Endodermal cell (in vitro differentiated cells): ENCODE measurements around the gene ZNF213. TPM values are rescaled to one million over a fixed set of nuclear protein-coding genes. Genes with fewer than 3 reads are reported as not detected.

Experiments
- DNase-seq: peaks from one replicate; pipeline ENCODE4 v3.0.0-alpha.2; 2017
- H3K27ac ChIP-seq: 2 replicates; pipeline ENCODE4 v1.5.1; 2013; ENCODE audit warnings: mild to moderate bottlenecking, low read depth, low read length, moderate library complexity
- H3K27me3 ChIP-seq: 2 replicates; pipeline ENCODE4 v1.6.1; 2013; ENCODE audit warnings: mild to moderate bottlenecking, low read length, moderate library complexity; ENCODE audit not compliant: insufficient read depth, control insufficient read depth, poor library complexity, severe bottlenecking
- H3K36me3 ChIP-seq: 2 replicates; pipeline ENCODE4 v1.7.0; 2013; ENCODE audit warnings: mild to moderate bottlenecking, low read length, moderate library complexity; ENCODE audit not compliant: control insufficient read depth, insufficient read depth
- H3K4me1 ChIP-seq: one replicate; pipeline ENCODE4 v1.7.0; 2013; ENCODE audit warnings: low read length; ENCODE audit not compliant: control insufficient read depth, insufficient read depth
- H3K4me3 ChIP-seq: 2 replicates; pipeline ENCODE4 v1.5.1; 2013; ENCODE audit warnings: mild to moderate bottlenecking, low read length, moderate library complexity
- H3K9ac ChIP-seq: 2 replicates; pipeline ENCODE4 v1.6.1; 2013; ENCODE audit warnings: mild to moderate bottlenecking, low read length, moderate library complexity; ENCODE audit not compliant: poor library complexity, severe bottlenecking; ENCODE audit errors: extremely low read depth
- H3K9me3 ChIP-seq: 2 replicates; pipeline ENCODE4 v1.6.1; 2013; ENCODE audit warnings: mild to moderate bottlenecking, low read length, moderate library complexity; ENCODE audit not compliant: control insufficient read depth
- H3K27ac Mint-ChIP-seq: 2 replicates; pipeline ENCODE4 v1.8.0; 2020; ENCODE audit warnings: mixed read lengths
- H3K27me3 Mint-ChIP-seq: 2 replicates; pipeline ENCODE4 v1.8.0; 2021; ENCODE audit warnings: mild to moderate bottlenecking, mixed read lengths; ENCODE audit not compliant: insufficient read depth
- H3K36me3 Mint-ChIP-seq: 2 replicates; pipeline ENCODE4 v1.8.0; 2020; ENCODE audit warnings: low read depth, mixed read lengths
- H3K4me1 Mint-ChIP-seq: 2 replicates; pipeline ENCODE4 v1.8.0; 2020; ENCODE audit warnings: mixed read lengths
- H3K4me3 Mint-ChIP-seq: 2 replicates; pipeline ENCODE4 v1.8.0; 2020; ENCODE audit warnings: mild to moderate bottlenecking, moderate library complexity, mixed read lengths
- H3K9me3 Mint-ChIP-seq: 2 replicates; pipeline ENCODE4 v1.8.0; 2020; ENCODE audit warnings: mild to moderate bottlenecking, mixed read lengths
- WGBS, 2 experiments: methylation state at CpG; one replicate each; pipeline versions ENCODE4 v1.1.5 to v1.1.7; 2013; ENCODE audit warnings: missing lambda C conversion rate in 2 of 2, mixed read lengths in 1 of 2; ENCODE audit not compliant: insufficient coverage in 1 of 2, insufficient read length in 1 of 2; 5-methylcytosine and 5-hydroxymethylcytosine counted together
- total RNA-seq, 2 donors: library from RNA; stranded (reverse); fragmentation: NEBNext Ultra II Directional in 1 of 2; extraction: Animal tissue kit (Norgen Biotek cat#: 25700) in 1 of 2; gene quantifications; 2 replicates in 1 of 2; 3 replicates in 1 of 2; pipeline ENCODE4 v1.2.1, GENCODE V29; 2021
- TF ChIP-seq, protein P1 (sequence below): fragments of 200-600 bp; sonication (generic); conservative IDR thresholded peaks from 2 replicates; pipeline ENCODE4 v1.5.0; 2021; ENCODE audit warnings: antibody characterized with exemption, mild to moderate bottlenecking

Gene ZNF213
- total RNA-seq, 2 donors from 2014 or later, result 5.1 to 6.3 TPM

DNA sequence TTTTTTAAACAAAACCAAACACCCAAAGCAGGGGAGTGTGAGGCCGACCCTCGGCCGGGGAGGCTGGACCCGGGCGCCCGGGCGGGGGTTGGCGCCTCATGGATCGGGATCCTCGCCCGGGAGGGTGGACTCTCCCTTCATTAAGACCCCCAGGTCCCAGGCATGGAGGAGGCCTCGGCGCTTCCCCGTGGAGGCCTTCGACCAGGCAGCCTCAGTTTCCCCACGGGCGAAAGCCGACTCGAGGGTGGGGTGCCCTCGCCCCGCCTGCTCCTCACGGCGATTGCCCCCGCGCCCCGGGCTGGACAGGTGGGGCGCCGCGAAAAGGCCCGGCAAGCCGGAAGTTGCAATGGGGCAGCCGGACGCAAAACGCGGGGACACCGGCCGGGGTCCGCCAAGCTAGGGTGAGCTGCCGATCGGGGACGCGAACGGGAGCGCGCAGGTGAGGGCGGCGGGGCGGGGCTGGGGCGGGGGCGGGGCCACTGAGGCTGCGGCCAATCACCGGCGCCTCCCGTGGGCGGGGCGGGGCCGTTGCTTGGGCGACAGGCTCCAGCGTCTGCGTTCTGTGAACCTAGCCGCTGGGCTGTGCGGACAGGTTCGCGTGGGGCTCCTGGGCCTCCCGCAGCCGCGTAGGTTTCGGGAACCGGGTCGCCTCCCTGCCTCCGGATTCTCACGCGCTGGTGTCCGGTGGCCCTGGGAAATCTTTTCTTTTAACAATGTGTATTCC, 28.5 kb upstream of the ZNF213 start:
- no peaks in the 10 kb centered on the region for H3K9me3 ChIP-seq
- H3K9me3 Mint-ChIP-seq, result no peaks in the 10 kb centered on the region
- H3K36me3 Mint-ChIP-seq, result no peaks in the 10 kb centered on the region
- H3K9ac ChIP-seq, result peak overlapping the region; percentile 53
- TF ChIP-seq, protein P1, sequence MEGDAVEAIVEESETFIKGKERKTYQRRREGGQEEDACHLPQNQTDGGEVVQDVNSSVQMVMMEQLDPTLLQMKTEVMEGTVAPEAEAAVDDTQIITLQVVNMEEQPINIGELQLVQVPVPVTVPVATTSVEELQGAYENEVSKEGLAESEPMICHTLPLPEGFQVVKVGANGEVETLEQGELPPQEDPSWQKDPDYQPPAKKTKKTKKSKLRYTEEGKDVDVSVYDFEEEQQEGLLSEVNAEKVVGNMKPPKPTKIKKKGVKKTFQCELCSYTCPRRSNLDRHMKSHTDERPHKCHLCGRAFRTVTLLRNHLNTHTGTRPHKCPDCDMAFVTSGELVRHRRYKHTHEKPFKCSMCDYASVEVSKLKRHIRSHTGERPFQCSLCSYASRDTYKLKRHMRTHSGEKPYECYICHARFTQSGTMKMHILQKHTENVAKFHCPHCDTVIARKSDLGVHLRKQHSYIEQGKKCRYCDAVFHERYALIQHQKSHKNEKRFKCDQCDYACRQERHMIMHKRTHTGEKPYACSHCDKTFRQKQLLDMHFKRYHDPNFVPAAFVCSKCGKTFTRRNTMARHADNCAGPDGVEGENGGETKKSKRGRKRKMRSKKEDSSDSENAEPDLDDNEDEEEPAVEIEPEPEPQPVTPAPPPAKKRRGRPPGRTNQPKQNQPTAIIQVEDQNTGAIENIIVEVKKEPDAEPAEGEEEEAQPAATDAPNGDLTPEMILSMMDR, result no peak
- peak overlapping the region; percentile 93 for H3K27ac Mint-ChIP-seq
- no peaks in the 10 kb centered on the region for H3K36me3 ChIP-seq
- no peaks in the 10 kb centered on the region for H3K4me1 ChIP-seq
- H3K27me3 Mint-ChIP-seq, result peaks cover 4% of the 10 kb centered on the region
- H3K4me1 Mint-ChIP-seq, result peaks cover 11% of the 10 kb centered on the region
- 0 to 1% methylated on average over 14 to 74 of the region's 74 CpGs for WGBS, 2 experiments
- peak overlapping the region; percentile 61 for H3K4me3 Mint-ChIP-seq
- H3K4me3 ChIP-seq, result peak overlapping the region; percentile 82
- H3K27me3 ChIP-seq, result no peaks in the 10 kb centered on the region
- H3K27ac ChIP-seq, result no peak overlapping the region
- peak; percentile 98 for DNase-seq

DNA sequence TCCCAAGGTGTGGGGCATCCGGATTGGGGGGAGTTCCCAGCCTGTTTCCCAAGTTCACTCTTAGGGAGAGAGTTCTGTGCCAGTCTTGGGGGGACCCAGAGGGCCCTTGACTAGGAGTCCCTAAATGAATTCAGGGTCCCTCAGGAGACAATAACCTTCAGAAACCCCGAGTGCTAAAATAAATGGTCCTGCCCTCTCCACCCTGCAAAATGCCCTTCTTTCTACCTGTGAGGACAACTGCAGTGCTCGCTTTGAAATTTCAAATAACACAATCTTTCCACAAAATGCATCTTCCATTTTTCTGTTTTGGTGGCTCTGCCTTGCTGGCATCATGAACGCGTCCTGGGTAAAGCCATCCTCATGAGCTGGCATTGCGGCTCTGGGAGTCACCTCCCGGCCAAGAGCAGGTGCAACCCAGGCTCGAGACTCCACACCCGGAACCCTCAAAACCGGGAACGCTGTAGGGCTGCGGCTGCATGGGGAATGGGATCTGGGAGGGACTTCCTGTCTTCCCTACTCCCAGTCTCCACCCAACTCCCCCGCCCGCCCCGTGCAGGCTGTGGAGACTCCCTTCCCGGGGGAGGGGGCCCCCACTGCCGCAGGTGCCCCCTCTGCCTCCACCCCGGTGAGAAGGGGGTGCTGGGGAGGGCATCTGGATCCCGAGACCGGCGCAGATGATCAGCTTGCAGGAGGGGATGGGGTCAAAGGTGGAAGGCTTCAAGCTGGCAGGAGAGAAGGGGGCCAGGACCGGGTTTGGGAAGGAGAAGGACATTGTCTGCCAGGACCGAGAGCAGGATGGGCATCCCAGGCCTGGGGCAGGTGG, 22.6 kb upstream of the ZNF213 start, which contains the start of gene ZNF205:
TSS of gene ZNF205 (plus strand) at position 529 of the 823 bp plus-strand sequence. CDS start 845 bp downstream, outside the sequence.
- Mint-ChIP-seq H3K9me3 (no peaks in the 10 kb centered on the region), H3K27ac (peak within 1 kb of the TSS; percentile 84), H3K36me3 (peaks cover 18% of the 10 kb centered on the region), H3K27me3 (peaks cover 4% of the 10 kb centered on the region), H3K4me1 (peaks cover 18% of the 10 kb centered on the region), H3K4me3 (peak within 1 kb of the TSS; percentile 82)
- no peak within 1 kb of the TSS for H3K27ac ChIP-seq
- H3K36me3 ChIP-seq, result peaks cover 17% of the 10 kb centered on the region
- TF ChIP-seq, protein P1, result no peak
- no peaks in the 10 kb centered on the region for H3K27me3 ChIP-seq
- peaks cover 8% of the 10 kb centered on the region for H3K4me1 ChIP-seq
- WGBS, 2 experiments, result 12 to 14% methylated on average over 10 to 20 of the region's 23 CpGs
- no peaks in the 10 kb centered on the region for H3K9me3 ChIP-seq
- peak within 1 kb of the TSS; percentile 95 for H3K4me3 ChIP-seq
- H3K9ac ChIP-seq, result peak within 1 kb of the TSS; percentile 62
- DNase-seq, result peak; percentile 95

DNA sequence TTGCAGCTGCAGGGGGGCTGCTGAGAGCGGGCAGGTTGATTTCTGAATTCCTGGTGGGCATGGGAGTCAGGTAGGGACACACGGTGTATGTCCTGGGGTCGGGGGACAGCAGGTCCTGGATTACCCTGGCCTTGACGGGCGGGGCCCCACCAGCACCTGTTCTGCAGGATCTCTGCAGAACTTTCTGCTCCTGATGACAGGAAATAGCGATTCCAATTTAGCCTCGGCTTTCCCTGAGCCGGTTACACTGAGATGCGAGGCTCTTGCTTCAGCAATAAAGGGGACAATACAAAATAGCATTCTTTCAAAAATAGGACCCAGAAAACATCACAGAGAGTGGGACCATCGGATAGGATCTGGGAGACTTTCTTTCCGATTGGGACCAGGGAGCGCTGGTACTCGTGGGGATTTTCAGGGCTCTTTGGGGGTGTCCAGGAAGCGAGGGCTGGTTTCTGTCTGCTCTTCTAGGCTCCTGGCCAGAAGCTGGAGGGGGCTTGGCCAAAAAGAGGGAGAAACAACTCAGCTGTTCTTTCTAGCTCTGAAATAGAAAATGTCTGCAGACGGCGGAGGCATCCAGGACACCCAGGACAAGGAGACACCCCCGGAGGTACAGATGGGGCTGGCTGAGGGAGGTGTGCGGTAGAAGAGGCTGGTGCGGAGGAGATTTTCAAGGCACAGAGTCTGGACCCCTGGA, 21.8 kb upstream of the ZNF213 start:
- Mint-ChIP-seq H3K27me3 (peaks cover 4% of the 10 kb centered on the region), H3K4me1 (peaks cover 18% of the 10 kb centered on the region), H3K9me3 (no peaks in the 10 kb centered on the region), H3K36me3 (peaks cover 22% of the 10 kb centered on the region), H3K4me3 (peak overlapping the region; percentile 82), H3K27ac (peak overlapping the region; percentile 84)
- Histone ChIP-seq H3K27ac (no peak overlapping the region), H3K4me1 (peaks cover 8% of the 10 kb centered on the region), H3K9me3 (no peaks in the 10 kb centered on the region), H3K9ac (peak overlapping the region; percentile 62), H3K36me3 (peaks cover 17% of the 10 kb centered on the region), H3K4me3 (peak overlapping the region; percentile 95), H3K27me3 (no peaks in the 10 kb centered on the region)
- TF ChIP-seq, protein P1, result no peak
- 44 to 52% methylated on average over 18 to 19 of the region's 19 CpGs for WGBS, 2 experiments
- DNase-seq, result no peak
